GM23248 (cell line): Measurements from ENCODE around the gene CFAP97D2. TPM values are rescaled to one million over a fixed set of nuclear protein-coding genes. Genes with fewer than 3 reads are reported as not detected.

Experiments
- DNase-seq: peaks from one replicate; pipeline ENCODE4 v3.0.0-alpha.2; 2015
- H2AFZ ChIP-seq: fragments of 200-600 bp; sonication (generic); 2 replicates; pipeline ENCODE4 v1.6.1; 2016; ENCODE audit warnings: antibody characterized with exemption
- H3F3A ChIP-seq: fragments of 200-600 bp; sonication (generic); 2 replicates; pipeline ENCODE4 v1.6.1; 2016; ENCODE audit warnings: mild to moderate bottlenecking, antibody characterized with exemption, mixed run types; ENCODE audit not compliant: insufficient read depth
- H3K27ac ChIP-seq: fragments of 200-600 bp; sonication (generic); 2 replicates; pipeline ENCODE4 v1.5.1; 2016; ENCODE audit warnings: mild to moderate bottlenecking
- H3K27me3 ChIP-seq: fragments of 200-600 bp; sonication (generic); replicated peaks from 2 replicates; pipeline ENCODE4 v1.6.1; 2016; ENCODE audit warnings: mild to moderate bottlenecking; ENCODE audit not compliant: insufficient read depth
- H3K36me3 ChIP-seq: fragments of 200-600 bp; sonication (generic); 2 replicates; pipeline ENCODE4 v1.6.1; 2016; ENCODE audit warnings: low read depth, mild to moderate bottlenecking
- H3K4me1 ChIP-seq: fragments of 200-600 bp; sonication (generic); 2 replicates; pipeline ENCODE4 v1.6.1; 2016; ENCODE audit warnings: mild to moderate bottlenecking; ENCODE audit not compliant: insufficient read depth
- H3K4me2 ChIP-seq: fragments of 200-600 bp; sonication (generic); one replicate; pipeline ENCODE4 v1.6.1; 2016; ENCODE audit warnings: mild to moderate bottlenecking; ENCODE audit not compliant: unreplicated experiment
- H3K4me3 ChIP-seq: fragments of 200-600 bp; sonication (generic); 2 replicates; pipeline ENCODE4 v1.5.1; 2016; ENCODE audit warnings: mild to moderate bottlenecking
- H3K79me2 ChIP-seq: fragments of 200-600 bp; sonication (generic); 2 replicates; pipeline ENCODE4 v1.6.1; 2016; ENCODE audit warnings: mild to moderate bottlenecking; ENCODE audit not compliant: insufficient read depth
- H3K9ac ChIP-seq: fragments of 200-600 bp; sonication (generic); 2 replicates; pipeline ENCODE4 v1.6.1; 2016; ENCODE audit warnings: mild to moderate bottlenecking
- H3K9me2 ChIP-seq: fragments of 200-600 bp; sonication (generic); 2 replicates; pipeline ENCODE4 v1.6.1; 2016; ENCODE audit warnings: mixed run types, mild to moderate bottlenecking, moderate library complexity; ENCODE audit not compliant: insufficient read depth
- H3K9me3 ChIP-seq: fragments of 200-600 bp; sonication (generic); one replicate; pipeline ENCODE4 v1.6.1; 2017; ENCODE audit warnings: low read depth
- H4K20me1 ChIP-seq: fragments of 200-600 bp; sonication (generic); 2 replicates; pipeline ENCODE4 v1.6.0; 2016; ENCODE audit not compliant: insufficient read depth
- EZH2 ChIP-seq: fragments of 200-600 bp; sonication (generic); IDR thresholded peaks from 2 replicates; pipeline ENCODE4 v1.6.1; 2018; ENCODE audit warnings: antibody characterized with exemption, mild to moderate bottlenecking; ENCODE audit not compliant: insufficient read depth, poor library complexity, severe bottlenecking
- EZH2phosphoT487 ChIP-seq: fragments of 200-600 bp; sonication (generic); IDR thresholded peaks from 2 replicates; pipeline ENCODE4 v1.6.1; 2018; ENCODE audit warnings: antibody characterized with exemption, moderate library complexity, mild to moderate bottlenecking, low read depth; ENCODE audit not compliant: insufficient read depth
- WGBS, 2 experiments: methylation state at CpG; one replicate each; pipeline ENCODE4 v1.1.6; 2015 to 2017; ENCODE audit warnings: low lambda C conversion rate in 2 of 2, low coverage in 1 of 2; ENCODE audit errors: missing lambda C conversion rate in 2 of 2; 5-methylcytosine and 5-hydroxymethylcytosine counted together
- in situ Hi-C: fragments of 300-500 bp; cut with MboI; formaldehyde crosslinking; loops from 2 replicates; pipeline ENCODE4 v1.15.0; 2020
- polyA plus RNA-seq: library from polyadenylated mRNA; unstranded; fragments of >200 nt; fragmentation: Nextera tagmentation; extraction: Ambion mirVana; gene quantifications from 2 replicates; pipeline ENCODE4 v1.2.1, GENCODE V29; 2016
- total RNA-seq: library from RNA; depleted of rRNA; stranded (reverse); fragments of >200 nt; shearing (Covaris generic); gene quantifications from 2 replicates; pipeline ENCODE4 v1.2.3, GENCODE V29; 2014

CFAP97D2 gene
- total and polyA plus RNA-seq, 2 experiments from 2014 or later = not detected

DNA sequence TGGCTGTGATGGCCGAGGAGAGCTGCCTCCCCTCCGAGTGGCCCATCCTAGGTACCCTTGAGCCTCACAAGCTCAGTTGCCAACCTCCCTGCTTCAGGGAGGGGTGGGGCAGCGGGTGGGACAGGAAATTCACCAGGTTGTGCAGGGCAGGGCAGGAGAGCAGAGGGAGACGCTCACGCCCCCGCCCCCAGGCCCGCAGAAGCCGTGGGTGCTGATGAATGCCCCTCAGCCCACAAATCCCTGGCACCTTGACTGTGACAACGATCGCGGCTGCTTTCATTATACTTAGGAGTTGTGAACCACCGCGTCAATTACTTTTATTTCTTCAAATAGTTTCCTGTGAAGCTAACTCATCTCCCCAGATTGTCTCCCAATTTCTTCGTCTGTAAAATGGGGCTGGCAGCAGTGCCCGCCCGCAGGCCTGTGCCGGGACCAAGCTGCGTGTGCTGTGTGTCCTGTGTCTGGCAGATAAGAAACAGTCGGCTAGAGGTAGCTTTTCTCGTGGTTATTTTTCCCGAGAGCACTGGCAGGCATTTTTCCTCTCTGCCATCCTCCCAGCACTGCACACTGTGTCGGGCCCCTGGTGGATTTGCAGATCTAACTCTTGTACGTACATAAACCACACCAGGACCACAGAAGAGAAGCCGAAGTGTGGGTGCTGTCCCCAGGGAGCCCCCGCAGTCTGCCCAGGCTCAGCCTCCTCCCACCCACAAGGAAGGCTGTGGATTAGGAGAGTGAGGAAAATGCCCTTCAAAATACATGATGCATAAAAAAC is 38.7 kb upstream of the CFAP97D2 start:
- WGBS, 2 experiments = 58 to 67% methylated on average over 20 to 25 of the region's 25 CpGs
- no peak overlapping the region for H3K4me2 ChIP-seq
- H4K20me1 ChIP-seq = no peaks in the 10 kb centered on the region
- TF ChIP-seq EZH2 (no peak), EZH2phosphoT487 (no peak)
- no peaks in the 10 kb centered on the region for H3K27me3 ChIP-seq
- no peaks in the 10 kb centered on the region for H3K4me1 ChIP-seq
- H3K9me3 ChIP-seq = no peaks in the 10 kb centered on the region
- H2AFZ ChIP-seq = no peak overlapping the region
- no peak overlapping the region for H3K4me3 ChIP-seq
- no peaks in the 10 kb centered on the region for H3K9me2 ChIP-seq
- no peaks in the 10 kb centered on the region; the same call in 1 of the 2 replicates for H3F3A ChIP-seq
- in situ Hi-C loops = no loop called here
- H3K36me3 ChIP-seq = no peaks in the 10 kb centered on the region
- no peak for DNase-seq
- H3K27ac ChIP-seq = no peak overlapping the region
- H3K9ac ChIP-seq = no peak overlapping the region
- no peaks in the 10 kb centered on the region for H3K79me2 ChIP-seq

DNA sequence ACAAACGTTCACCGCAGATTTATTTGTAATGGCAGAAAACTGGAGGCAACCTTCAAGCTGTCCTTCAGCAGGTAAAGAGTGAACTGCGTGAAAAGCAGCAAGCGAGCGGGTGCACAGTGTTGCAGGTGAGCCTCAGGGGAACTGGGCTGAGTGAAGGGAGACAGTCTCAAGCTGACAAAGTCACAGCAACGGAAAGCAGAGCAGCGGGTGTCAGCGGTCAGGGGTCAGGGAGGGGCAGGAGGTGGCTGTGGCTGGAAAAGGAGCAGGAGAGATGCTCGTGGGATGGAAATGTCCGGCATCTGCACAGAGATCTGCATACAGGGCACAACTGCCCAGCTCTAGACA is 38.2 kb upstream of the CFAP97D2 start:
- no peaks in the 10 kb centered on the region for H3K4me1 ChIP-seq
- in situ Hi-C loops = no loop called here
- TF ChIP-seq EZH2phosphoT487 (no peak), EZH2 (no peak)
- H3K79me2 ChIP-seq = no peaks in the 10 kb centered on the region
- H3K4me3 ChIP-seq = no peak overlapping the region
- no peaks in the 10 kb centered on the region; the same call in 1 of the 2 replicates for H3F3A ChIP-seq
- H3K27ac ChIP-seq = no peak overlapping the region
- no peak overlapping the region for H3K9ac ChIP-seq
- no peaks in the 10 kb centered on the region for H3K9me2 ChIP-seq
- H3K36me3 ChIP-seq = no peaks in the 10 kb centered on the region
- no peaks in the 10 kb centered on the region for H3K27me3 ChIP-seq
- H2AFZ ChIP-seq = no peak overlapping the region
- DNase-seq = no peak
- 79 to 82% methylated on average over 10 of the region's 10 CpGs for WGBS, 2 experiments
- no peaks in the 10 kb centered on the region for H3K9me3 ChIP-seq
- no peak overlapping the region for H3K4me2 ChIP-seq
- no peaks in the 10 kb centered on the region for H4K20me1 ChIP-seq

DNA sequence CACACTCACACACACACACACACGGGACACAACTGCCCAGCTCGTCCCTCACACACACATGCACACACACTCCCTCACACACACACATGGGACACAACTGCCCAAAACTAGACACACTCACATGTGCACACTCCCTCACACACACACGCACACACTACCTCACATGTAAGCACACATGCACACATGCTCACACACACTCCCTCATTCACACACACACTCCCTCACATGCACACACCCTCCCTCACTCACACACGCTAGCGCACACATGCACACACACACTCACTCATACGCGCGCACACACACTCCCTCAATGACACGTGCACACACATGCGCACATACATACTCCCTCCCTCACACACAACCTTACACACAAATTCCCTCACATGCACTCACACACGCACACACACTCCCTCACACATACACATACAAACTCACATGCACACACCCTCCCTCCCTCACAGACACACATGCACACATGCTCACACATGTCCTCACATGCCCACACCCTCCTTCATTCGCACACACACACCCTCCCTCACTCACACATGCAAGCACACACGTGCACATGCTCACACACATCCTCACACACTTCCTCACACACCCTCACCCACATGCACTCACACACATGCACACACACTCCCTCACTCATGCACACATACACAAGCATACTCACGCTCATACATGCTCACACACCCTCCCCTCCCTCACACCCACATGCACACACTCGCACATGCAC is 37.6 kb upstream of the CFAP97D2 start:
- Histone ChIP-seq H3K36me3 (no peaks in the 10 kb centered on the region), H3K79me2 (no peaks in the 10 kb centered on the region), H3K9ac (no peak overlapping the region), H3K9me3 (no peaks in the 10 kb centered on the region), H3K27ac (no peak overlapping the region), H3K9me2 (no peaks in the 10 kb centered on the region), H2AFZ (no peak overlapping the region), H4K20me1 (no peaks in the 10 kb centered on the region), H3K27me3 (no peaks in the 10 kb centered on the region), H3K4me2 (no peak overlapping the region), H3K4me1 (no peaks in the 10 kb centered on the region), H3F3A (no peaks in the 10 kb centered on the region; the same call in 1 of the 2 replicates), H3K4me3 (no peak overlapping the region)
- 76 to 83% methylated on average over 14 to 15 of the region's 15 CpGs for WGBS, 2 experiments
- TF ChIP-seq EZH2 = no peak
- DNase-seq = no peak
- in situ Hi-C loops = no loop called here

DNA sequence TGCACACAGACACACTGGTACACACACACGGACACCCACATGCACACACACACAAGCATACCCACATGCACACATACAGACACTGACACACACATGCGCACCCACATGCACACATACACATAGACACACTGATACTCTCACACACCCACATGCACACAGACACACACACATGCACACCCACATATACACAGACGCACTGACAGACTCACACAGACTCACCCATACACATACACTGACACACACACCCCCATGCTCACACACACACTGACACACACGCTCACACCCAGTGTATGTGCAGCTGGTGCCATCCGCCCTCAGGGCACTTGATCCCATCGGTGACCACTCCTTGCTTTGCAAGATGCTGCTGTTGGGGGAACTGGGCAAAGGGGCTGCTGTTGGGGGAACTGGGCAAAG is 36.9 kb upstream of the CFAP97D2 start:
- no peaks in the 10 kb centered on the region for H3K9me2 ChIP-seq
- WGBS, 2 experiments = 75 to 79% methylated on average over 6 of the region's 6 CpGs
- H3K9ac ChIP-seq = no peak overlapping the region
- H3K4me1 ChIP-seq = no peaks in the 10 kb centered on the region
- H2AFZ ChIP-seq = no peak overlapping the region
- DNase-seq = no peak
- no peak overlapping the region for H3K4me3 ChIP-seq
- H3K27me3 ChIP-seq = no peaks in the 10 kb centered on the region
- H3K36me3 ChIP-seq = no peaks in the 10 kb centered on the region
- H3K4me2 ChIP-seq = no peak overlapping the region
- no peaks in the 10 kb centered on the region for H3K9me3 ChIP-seq
- TF ChIP-seq EZH2phosphoT487 (no peak), EZH2 (no peak)
- H3F3A ChIP-seq = no peaks in the 10 kb centered on the region; the same call in 1 of the 2 replicates
- no peaks in the 10 kb centered on the region for H4K20me1 ChIP-seq
- in situ Hi-C loops = no loop called here
- H3K79me2 ChIP-seq = no peaks in the 10 kb centered on the region
- H3K27ac ChIP-seq = no peak overlapping the region
